Ureter (tissue), 1 donor: ENCODE data around the gene RHOH. TPM values are rescaled to one million over a fixed set of nuclear protein-coding genes. Genes with fewer than 3 reads are reported as not detected.
"Not testable (repeated sequence)": the region's sequence is repeated elsewhere in the genome, so short reads cannot be mapped to it uniquely, and the experiment has no call there.

Experiments
- DNase-seq: peaks from one replicate; pipeline ENCODE4 v3.0.0-alpha.2; 2020; ENCODE audit warnings: low spot score
- total RNA-seq: library from RNA; stranded (reverse); gene quantifications from one replicate; pipeline ENCODE4 v1.2.4, GENCODE V29; 2023
- donor health status: DM: yes; HTN: yes; CAD: no.

Gene RHOH
- 7.7 TPM for total RNA-seq

- no peak for DNase-seq
These were observed at the start of gene RHOH for GRCh38 chr4:40196724-40197281. Gene RHOH, plus strand, starts transcription at chr4:40197031. Its CDS starts 46,356 bp downstream, at chr4:40243387.

GRCh38 chr4:40147490-40147889 is 49.3 kb upstream of the RHOH start:
- DNase-seq, result not testable (repeated sequence)

- DNase-seq, result peak; percentile 71
These were observed 46.9 kb upstream of the RHOH start for GRCh38 chr4:40149960-40150385.

GRCh38 chr4:40150932-40151331 is 45.9 kb upstream of the RHOH start:
- DNase-seq, result no peak

GRCh38 chr4:40152637-40153036 is 44.2 kb upstream of the RHOH start:
- no peak for DNase-seq

- no peak for DNase-seq
These were observed 39.4 kb upstream of the RHOH start for GRCh38 chr4:40157436-40157835.

- DNase-seq, result no peak
These were observed 36.6 kb upstream of the RHOH start for GRCh38 chr4:40160258-40160657.

GRCh38 chr4:40164459-40164858 is 32.4 kb upstream of the RHOH start:
- DNase-seq, result no peak

- no peak for DNase-seq
These were observed 30.9 kb upstream of the RHOH start for GRCh38 chr4:40165916-40166315.

- no peak for DNase-seq
These were observed 28.8 kb upstream of the RHOH start for GRCh38 chr4:40168070-40168469.

GRCh38 chr4:40170588-40170987 is 26.2 kb upstream of the RHOH start:
- DNase-seq, result no peak

- no peak for DNase-seq
These were observed 23.4 kb upstream of the RHOH start for GRCh38 chr4:40173470-40173875.

- no peak for DNase-seq
These were observed 20.2 kb upstream of the RHOH start for GRCh38 chr4:40176602-40177001.

GRCh38 chr4:40177591-40177990 is 19.2 kb upstream of the RHOH start:
- DNase-seq, result no peak

GRCh38 chr4:40178672-40179071 is 18.2 kb upstream of the RHOH start:
- DNase-seq, result no peak

- no peak for DNase-seq
These were observed 17.5 kb upstream of the RHOH start for GRCh38 chr4:40179360-40179759.

- no peak for DNase-seq
These were observed 16.5 kb upstream of the RHOH start for GRCh38 chr4:40180356-40180755.

- DNase-seq, result no peak
These were observed 14.8 kb upstream of the RHOH start for GRCh38 chr4:40182001-40182400.

- no peak for DNase-seq
These were observed 13.9 kb upstream of the RHOH start for GRCh38 chr4:40182954-40183353.

- DNase-seq, result no peak
These were observed 13.0 kb upstream of the RHOH start for GRCh38 chr4:40183615-40184411.

- no peak for DNase-seq
These were observed 10.8 kb upstream of the RHOH start for GRCh38 chr4:40185830-40186664.

GRCh38 chr4:40186665-40187014 is 10.2 kb upstream of the RHOH start:
- no peak for DNase-seq
